HG02798 (cell line): ENCODE data around the gene GPR107.

Experiments used
- ATAC-seq: cut with Tn5 transposase; IDR thresholded peaks from one replicate; pipeline ENCODE4 v1.9.1; 2021; ENCODE audit warnings: mild to moderate bottlenecking; ENCODE audit not compliant: unreplicated experiment, poor library complexity

Gene GPR107

GRCh38 chr9:130154816-130155215, 101.1 kb downstream of the GPR107 start:
- no peak for ATAC-seq

- no peak for ATAC-seq
These were observed 101.9 kb downstream of the GPR107 start for GRCh38 chr9:130155647-130156046.

- no peak for ATAC-seq
These were observed 103.0 kb downstream of the GPR107 start for GRCh38 chr9:130156672-130157071.

GRCh38 chr9:130157079-130157478, 103.4 kb downstream of the GPR107 start:
- ATAC-seq, result no peak

GRCh38 chr9:130158001-130158400, 104.3 kb downstream of the GPR107 start:
- ATAC-seq, result no peak

- no peak for ATAC-seq
These were observed 105.4 kb downstream of the GPR107 start for GRCh38 chr9:130159057-130159456.

GRCh38 chr9:130159915-130160670, 106.4 kb downstream of the GPR107 start:
- no peak for ATAC-seq

- no peak for ATAC-seq
These were observed 107.3 kb downstream of the GPR107 start for GRCh38 chr9:130160862-130161470.

- no peak for ATAC-seq
These were observed 111.9 kb downstream of the GPR107 start for GRCh38 chr9:130165579-130165978.

GRCh38 chr9:130166399-130166798, 112.7 kb downstream of the GPR107 start:
- no peak for ATAC-seq

GRCh38 chr9:130167927-130168326, 114.2 kb downstream of the GPR107 start:
- ATAC-seq, result no peak

- no peak for ATAC-seq
These were observed 117.8 kb downstream of the GPR107 start for GRCh38 chr9:130171226-130172148.

GRCh38 chr9:130172161-130172857, 118.6 kb downstream of the GPR107 start, which contains the start of gene NCS1:
TSS of gene NCS1 (plus strand) at chr9:130172404. CDS start at chr9:130172664, 260 bp downstream.
- ATAC-seq, result no peak

- ATAC-seq, result no peak
These were observed 119.4 kb downstream of the GPR107 start for GRCh38 chr9:130172858-130173665.

- ATAC-seq, result no peak
These were observed 119.9 kb downstream of the GPR107 start for GRCh38 chr9:130173666-130173983.

GRCh38 chr9:130174025-130174424, 120.3 kb downstream of the GPR107 start:
- no peak for ATAC-seq

- no peak for ATAC-seq
These were observed 121.2 kb downstream of the GPR107 start for GRCh38 chr9:130174920-130175321.

- ATAC-seq, result no peak
These were observed 121.6 kb downstream of the GPR107 start for GRCh38 chr9:130175355-130175754.

- no peak for ATAC-seq
These were observed 123.1 kb downstream of the GPR107 start for GRCh38 chr9:130176760-130177159.
